H1 (cell line): Measurements from ENCODE around the gene ANKLE1. TPM values are rescaled to one million over a fixed set of nuclear protein-coding genes. Genes with fewer than 3 reads are reported as not detected.

Source experiments
- CTCF ChIA-PET: fragments of 300-600 bp; sonication (Branson Sonifier 250); formaldehyde crosslinking; loops from one replicate; lab custom pipeline; 2021; ENCODE audit not compliant: partially characterized antibody; lab: Charles Lee
- POLR2A ChIA-PET: fragments of 300-600 bp; sonication (Branson Sonifier 250); formaldehyde crosslinking; loops from one replicate; lab custom pipeline; 2021; ENCODE audit warnings: inconsistent platforms; ENCODE audit not compliant: partially characterized antibody; lab: Charles Lee
- DNase-seq, 2 experiments: peaks; one replicate each; pipeline versions ENCODE4 v3.0.0 to v3.0.0-alpha.2; 2010 to 2022; ENCODE audit warnings: low spot score in 2 of 2, low read depth in 1 of 2, mixed read lengths in 1 of 2
- FAIRE-seq: peaks from 2 replicates; lab custom pipeline; 2011; peaks lifted over from hg19 to GRCh38; lab: Jason Lieb, UNC
- H2AFZ ChIP-seq: 2 replicates; pipeline ENCODE4 v1.8.1; 2012; ENCODE audit warnings: low read length, inconsistent platforms
- H2AK5ac ChIP-seq: 2 replicates; pipeline ENCODE4 v1.6.1; 2013; ENCODE audit warnings: low read depth, low read length
- H2BK120ac ChIP-seq: replicated peaks from 2 replicates; pipeline ENCODE3; 2013; ENCODE audit warnings: low read depth, low read length, inconsistent platforms
- H2BK12ac ChIP-seq: 2 replicates; pipeline ENCODE4 v1.6.1; 2013; ENCODE audit warnings: low read depth, low read length
- H2BK15ac ChIP-seq: 2 replicates; pipeline ENCODE4 v1.6.1; 2013; ENCODE audit warnings: low read length
- H2BK20ac ChIP-seq: 2 replicates; pipeline ENCODE4 v1.6.1; 2013; ENCODE audit warnings: low read length
- H2BK5ac ChIP-seq: 2 replicates; pipeline ENCODE4 v1.6.1; 2013; ENCODE audit warnings: low read depth, low read length
- H3K14ac ChIP-seq: 2 replicates; pipeline ENCODE4 v1.6.1; 2013; ENCODE audit warnings: inconsistent platforms; ENCODE audit not compliant: insufficient read length
- H3K18ac ChIP-seq: 2 replicates; pipeline ENCODE4 v1.6.1; 2013; ENCODE audit warnings: low read length; ENCODE audit errors: extremely low read depth
- H3K23ac ChIP-seq: 2 replicates; pipeline ENCODE4 v1.6.1; 2013; ENCODE audit warnings: inconsistent platforms; ENCODE audit not compliant: insufficient read length
- H3K23me2 ChIP-seq: 2 replicates; pipeline ENCODE4 v1.6.1; 2013; ENCODE audit warnings: low read depth, low read length
- H3K27ac ChIP-seq: 2 replicates; pipeline ENCODE4 v1.6.1; 2011; ENCODE audit warnings: low read depth, low read length, inconsistent platforms
- H3K27me3 ChIP-seq, 4 experiments: replicated peaks in 1 of 4; 1 replicate in 1 of 4; 2 replicates in 3 of 4; pipeline versions ENCODE4 v1.6.1 to v1.8.1; 2011 to 2013; ENCODE audit warnings: low read length in 3 of 4, mild to moderate bottlenecking in 3 of 4, inconsistent platforms in 2 of 4, mixed read lengths in 2 of 4, moderate library complexity in 1 of 4; ENCODE audit not compliant: control insufficient read depth in 3 of 4, insufficient read depth in 3 of 4; ENCODE audit errors: extremely low read depth in 1 of 4
- H3K36me3 ChIP-seq, 4 experiments: 2 replicates each; pipeline versions ENCODE4 v1.6.1 to v1.8.1; 2011 to 2013; ENCODE audit warnings: mild to moderate bottlenecking in 4 of 4, low read length in 3 of 4, moderate library complexity in 2 of 4, control low read depth in 1 of 4, inconsistent platforms in 1 of 4; ENCODE audit not compliant: insufficient read depth in 4 of 4, control insufficient read depth in 2 of 4
- H3K4ac ChIP-seq: replicated peaks from 2 replicates; pipeline ENCODE3; 2013; ENCODE audit warnings: low read length, low read depth, mixed read lengths, inconsistent platforms; ENCODE audit not compliant: insufficient read length
- H3K4me1 ChIP-seq, 4 experiments: replicated peaks in 1 of 4; 1 replicate in 1 of 4; 2 replicates in 3 of 4; pipeline versions ENCODE4 v1.6.1 to v1.8.1; 2011 to 2013; ENCODE audit warnings: low read length in 3 of 4, inconsistent platforms in 2 of 4, mixed read lengths in 1 of 4; ENCODE audit not compliant: insufficient read depth in 4 of 4, control insufficient read depth in 3 of 4
- H3K4me2 ChIP-seq, 2 experiments: 2 replicates each; pipeline versions ENCODE4 v1.6.1 to v1.8.1; 2011 to 2013; ENCODE audit warnings: low read depth in 2 of 2, low read length in 2 of 2, control low read depth in 1 of 2, inconsistent platforms in 1 of 2, mild to moderate bottlenecking in 1 of 2; ENCODE audit not compliant: insufficient read depth in 1 of 2
- H3K4me3 ChIP-seq, 4 experiments: fragments of 200-600, 300-600 bp in 1 of 4; sonication (generic), shearing (Covaris generic), sonication (Bioruptor Twin) in 1 of 4; 2 replicates each; pipeline versions ENCODE4 v1.5.1 to v1.8.1; 2011 to 2016; ENCODE audit warnings: low read length in 4 of 4, low read depth in 3 of 4, control low read depth in 2 of 4, inconsistent platforms in 2 of 4, mild to moderate bottlenecking in 2 of 4, mixed read lengths in 1 of 4, moderate library complexity in 1 of 4; ENCODE audit not compliant: insufficient read depth in 2 of 4; ENCODE audit errors: extremely low read depth in 1 of 4
- H3K56ac ChIP-seq: replicated peaks from 2 replicates; pipeline ENCODE3; 2013; ENCODE audit warnings: low read depth, mild to moderate bottlenecking, mixed read lengths, low read length, inconsistent platforms; ENCODE audit not compliant: insufficient read length
- H3K79me1 ChIP-seq: 2 replicates; pipeline ENCODE4 v1.6.1; 2013; ENCODE audit warnings: low read depth, low read length, control low read depth
- H3K79me2 ChIP-seq, 2 experiments: 2 replicates each; pipeline versions ENCODE4 v1.6.1 to v1.8.1; 2012 to 2013; ENCODE audit warnings: low read length in 2 of 2, mild to moderate bottlenecking in 2 of 2, inconsistent platforms in 1 of 2; ENCODE audit not compliant: insufficient read depth in 2 of 2, control insufficient read depth in 1 of 2
- H3K9ac ChIP-seq, 4 experiments: replicated peaks in 1 of 4; 1 replicate in 1 of 4; 2 replicates in 3 of 4; pipeline versions ENCODE4 v1.6.1 to v1.8.1; 2011 to 2013; ENCODE audit warnings: low read depth in 3 of 4, low read length in 3 of 4, control low read depth in 2 of 4, mild to moderate bottlenecking in 2 of 4, moderate library complexity in 2 of 4, inconsistent platforms in 1 of 4; ENCODE audit errors: extremely low read depth in 1 of 4
- H3K9me3 ChIP-seq, 2 experiments: 2 replicates each; pipeline versions ENCODE4 v1.6.1 to v1.8.1; 2012 to 2013; ENCODE audit warnings: mild to moderate bottlenecking in 2 of 2, moderate library complexity in 2 of 2, control low read depth in 1 of 2, inconsistent platforms in 1 of 2, low read depth in 1 of 2, low read length in 1 of 2, mixed read lengths in 1 of 2; ENCODE audit not compliant: insufficient read depth in 2 of 2
- H4K20me1 ChIP-seq, 2 experiments: replicated peaks in 1 of 2; 2 replicates each; pipeline versions ENCODE3 to v1.8.1; 2011 to 2013; ENCODE audit warnings: inconsistent platforms in 2 of 2, low read length in 2 of 2, mild to moderate bottlenecking in 1 of 2; ENCODE audit not compliant: insufficient read depth in 2 of 2, control insufficient read depth in 1 of 2
- H4K5ac ChIP-seq: 2 replicates; pipeline ENCODE4 v1.6.1; 2013; ENCODE audit warnings: low read length, low read depth, mixed read lengths, inconsistent platforms; ENCODE audit not compliant: insufficient read length
- H4K8ac ChIP-seq: 2 replicates; pipeline ENCODE4 v1.8.0; 2013; ENCODE audit warnings: mild to moderate bottlenecking, moderate library complexity, low read length, inconsistent platforms; ENCODE audit not compliant: insufficient read depth; ENCODE audit errors: extremely low read depth
- H4K91ac ChIP-seq: replicated peaks from 2 replicates; pipeline ENCODE3; 2013; ENCODE audit warnings: low read length, mixed read lengths, inconsistent platforms; ENCODE audit not compliant: insufficient read length
- ASH2L ChIP-seq: fragments of 200-600, 300-600 bp; sonication (generic); IDR thresholded peaks from one replicate; pipeline ENCODE4 v1.7.1; 2017; ENCODE audit warnings: low read length
- ATF3 ChIP-seq: IDR thresholded peaks from 2 replicates; pipeline ENCODE4 v1.6.1; 2011; ENCODE audit warnings: low read depth, mild to moderate bottlenecking, low read length; ENCODE audit not compliant: insufficient read depth
- HDAC2 ChIP-seq, 2 experiments: fragments of 300-600 bp in 1 of 2; sonication (generic) in 1 of 2; IDR thresholded peaks; 2 replicates each; pipeline ENCODE4 v1.6.1; 2011 to 2012; ENCODE audit warnings: low read depth in 2 of 2, low read length in 2 of 2, mild to moderate bottlenecking in 2 of 2, moderate library complexity in 2 of 2, borderline replicate concordance in 1 of 2, inconsistent platforms in 1 of 2
- KDM1A ChIP-seq: fragments of 200-600, 300-600 bp; sonication (generic); IDR thresholded peaks from 2 replicates; pipeline ENCODE4 v1.7.1; 2016; ENCODE audit warnings: mild to moderate bottlenecking, low read length, borderline replicate concordance
- NANOG ChIP-seq: IDR thresholded peaks from 2 replicates; pipeline ENCODE4 v1.6.1; 2011; ENCODE audit warnings: low read length, low read depth, mild to moderate bottlenecking, inconsistent platforms; ENCODE audit not compliant: insufficient read depth, poor library complexity, severe bottlenecking
- RNF2 ChIP-seq: fragments of 200-900, 300-1000 bp; sonication (generic); IDR thresholded peaks from 2 replicates; pipeline ENCODE4 v1.7.1; 2016; ENCODE audit warnings: borderline replicate concordance, low read depth, mild to moderate bottlenecking, antibody characterized with exemption, low read length; ENCODE audit not compliant: poor library complexity, severe bottlenecking; ENCODE audit errors: missing control alignments
- SP1 ChIP-seq: IDR thresholded peaks from 2 replicates; pipeline ENCODE4 v1.6.1; 2011; ENCODE audit warnings: low read depth, low read length
- WGBS, 2 experiments: shearing (Covaris generic) in 1 of 2; methylation state at CpG; one replicate each; pipeline versions ENCODE4 v1.1.6 to v1.1.7; 2013 to 2015; ENCODE audit warnings: low lambda C conversion rate in 2 of 2, mixed read lengths in 2 of 2, inconsistent platforms in 1 of 2, low coverage in 1 of 2, missing lambda C conversion rate in 1 of 2; ENCODE audit not compliant: insufficient replicate concordance in 2 of 2, insufficient coverage in 1 of 2, insufficient read length in 1 of 2; ENCODE audit errors: extremely low coverage in 1 of 2, missing lambda C conversion rate in 1 of 2; 5-methylcytosine and 5-hydroxymethylcytosine counted together
- polyA plus RNA-seq, 7 experiments: library from polyadenylated mRNA; depleted of rRNA in 3 of 7; stranded (reverse) in 5 of 7; unstranded in 2 of 7; fragments of >200 nt in 5 of 7; fragments of 200-250 nt in 2 of 7; gene quantifications; 1 replicate in 5 of 7; 2 replicates in 1 of 7; 4 replicates in 1 of 7; pipeline versions ENCODE4 v1.2.1 to v1.2.3, GENCODE V29; 2011 to 2013; ENCODE audit warnings: missing spikeins in 2 of 7, mixed read lengths in 2 of 7
- total RNA-seq: library from RNA; stranded (reverse); fragmentation: NEBNext Ultra II Directional; extraction: Animal tissue kit (Norgen Biotek cat#: 25700); gene quantifications from 2 replicates; pipeline ENCODE4 v1.2.1, GENCODE V29; 2021

The ANKLE1 gene
- total and polyA plus RNA-seq, 2 of the 8 experiments (the other 6 are each of a cell fraction or from before 2014, with no cell fraction given) = 6.1 to 9.6 TPM

GRCh38 chr19:17246681-17247425, 34.8 kb upstream of the ANKLE1 start:
- Histone ChIP-seq H3K27me3 (no peaks in the 10 kb centered on the region), H3K79me1 (peaks cover 9% of the 10 kb centered on the region), H3K23me2 (peaks cover 2% of the 10 kb centered on the region; the same call in 1 of the 2 replicates), H3K36me3 (no peaks in the 10 kb centered on the region), H3K27ac (peak overlapping the region; percentile 92; the same call in 1 of the 2 replicates), H2BK120ac (peak overlapping the region; percentile 50), H2BK15ac (0 out of 2 replicates have a peak overlapping the region, but pooled peaks have one; percentile 29), H4K91ac (peak overlapping the region; percentile 63), H3K79me2 (peaks cover 20 to 34% of the 10 kb centered on the region in 2 experiments; a peak in 3 of 4 replicates), H3K9me3 (no peaks in the 10 kb centered on the region), H4K20me1 (peaks cover 7 to 9% of the 10 kb centered on the region in 2 experiments), H3K4me3 (peak overlapping the region; percentile 33 to 78 (median 37); a peak in 6 of 8 replicates), H2BK20ac (peak overlapping the region; percentile 94; the same call in 1 of the 2 replicates), H3K4me2 (peak overlapping the region; percentile 64 to 94), H4K8ac (peak overlapping the region; percentile 41; the same call in 1 of the 2 replicates), H2AFZ (no peak overlapping the region), H2AK5ac (peak overlapping the region; percentile 65; the same call in 1 of the 2 replicates), H3K9ac (peak overlapping the region in 2 of 4 experiments; percentile 60 to 71; a peak in 2 of 7 replicates), H4K5ac (peak overlapping the region; percentile 95), H3K4ac (peak overlapping the region; percentile 71), H3K4me1 (peaks cover 3 to 34% (median 25%) of the 10 kb centered on the region in 4 experiments), H2BK5ac (peak overlapping the region; percentile 91; the same call in 1 of the 2 replicates), H3K14ac (no peak overlapping the region), H3K18ac (peak overlapping the region; percentile 95; the same call in 1 of the 2 replicates), H3K56ac (peak overlapping the region; percentile 96), H3K23ac (no peak overlapping the region), H2BK12ac (peak overlapping the region; percentile 72; the same call in 1 of the 2 replicates)
- no peak for FAIRE-seq
- TF ChIP-seq SP1 = no peak
- no peak for TF ChIP-seq NANOG
- TF ChIP-seq RNF2 = no peak
- peak in 1 of 2 experiments; percentile 95; a peak in 2 of 4 replicates for TF ChIP-seq HDAC2 (IDR thresholded peaks at IDR 0.05; ENCODE audit: borderline replicate concordance in 1 of 2, low read depth in 2 of 2, low read length in 2 of 2)
- peak; percentile 11 for TF ChIP-seq ASH2L
- TF ChIP-seq ATF3 = no peak
- peak; percentile 99 for TF ChIP-seq KDM1A
- DNase-seq = peak in 1 of 2 experiments; percentile 79
- ChIA-PET CTCF (interaction anchor here (0.6 to 2.1 kb wide), 2 partner anchors 17 to 60 kb away, joined by 3 to 8 read pairs; no protein-coding TSS in a partner anchor), POLR2A (interaction anchor here (0.7 to 4.2 kb wide), 5 partner anchors 10 to 32 kb away, joined by 3 to 44 read pairs (median 10); partner anchors contain the start of genes USE1 and USHBP1)
- WGBS, 2 experiments = 27% methylated on average over 20 of the region's 21 CpGs; no CpG with 5 or more reads in 1 of the 2 experiments
